Progenitor cell of endocrine pancreas (in vitro differentiated cells): ENCODE measurements around the gene ATG9A. TPM values are rescaled to one million over a fixed set of nuclear protein-coding genes. Genes with fewer than 3 reads are reported as not detected.

Source experiments
- DNase-seq: peaks from one replicate; pipeline ENCODE4 v3.0.0; 2021; ENCODE audit warnings: low spot score; ENCODE audit not compliant: unreplicated experiment
- H3K27ac Mint-ChIP-seq: 2 replicates; pipeline ENCODE4 v1.8.0; 2021; ENCODE audit warnings: mild to moderate bottlenecking, moderate library complexity, mixed read lengths
- H3K27me3 Mint-ChIP-seq: 2 replicates; pipeline ENCODE4 v1.8.0; 2021; ENCODE audit warnings: mixed read lengths
- H3K36me3 Mint-ChIP-seq: 2 replicates; pipeline ENCODE4 v1.8.0; 2022; ENCODE audit warnings: mixed read lengths; ENCODE audit not compliant: insufficient read depth
- H3K4me1 Mint-ChIP-seq: 2 replicates; pipeline ENCODE4 v1.8.0; 2021; ENCODE audit warnings: low read depth, mixed read lengths
- H3K4me3 Mint-ChIP-seq: 2 replicates; pipeline ENCODE4 v1.8.0; 2021; ENCODE audit warnings: low read depth, mild to moderate bottlenecking, moderate library complexity, mixed read lengths
- H3K9me3 Mint-ChIP-seq: 2 replicates; pipeline ENCODE4 v1.8.0; 2021; ENCODE audit warnings: low read depth, mixed read lengths
- total RNA-seq: library from RNA; stranded (reverse); gene quantifications from 2 replicates; pipeline ENCODE4 v1.2.1, GENCODE V29; 2021
- TF ChIP-seq, protein P1 (sequence below): fragments of 200-600 bp; sonication (generic); IDR thresholded peaks from one replicate; pipeline ENCODE4 v1.5.0; 2021; ENCODE audit warnings: antibody characterized with exemption, mild to moderate bottlenecking; ENCODE audit not compliant: unreplicated experiment

Gene ATG9A
- total RNA-seq, 1 donor from 2014 or later: 43.6 TPM

DNA sequence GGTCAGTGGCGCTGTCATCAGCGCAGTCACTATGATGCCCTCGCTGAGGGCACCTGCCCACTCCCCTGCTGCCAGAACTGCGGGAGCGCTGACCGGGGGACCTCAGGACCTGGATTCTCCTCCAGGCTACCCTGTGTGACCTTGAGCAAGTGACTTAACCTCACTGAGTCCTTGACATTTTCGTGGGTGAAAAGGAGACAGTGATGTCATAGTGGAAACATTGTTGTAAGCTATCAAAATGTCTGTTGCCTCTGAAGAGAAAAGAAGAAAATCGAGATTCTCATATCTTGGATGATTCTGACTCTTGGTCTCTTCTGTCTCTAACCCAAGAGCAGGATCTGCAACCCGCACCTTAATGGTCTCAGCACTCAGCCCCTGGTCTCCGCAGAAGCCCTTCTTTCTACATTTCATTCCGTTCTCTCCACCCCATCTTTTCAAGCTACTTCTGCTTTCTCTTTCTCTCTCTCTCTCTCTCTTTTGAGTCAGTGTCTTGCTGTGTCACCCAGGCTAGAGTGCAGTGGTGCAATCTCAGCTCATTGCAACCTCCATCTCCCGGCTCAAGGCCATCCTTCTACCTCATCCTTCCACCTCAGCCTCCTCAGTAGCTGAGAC, 25.3 kb upstream of the ATG9A start:
- Mint-ChIP-seq H3K27me3 (peaks cover 65% of the 10 kb centered on the region), H3K36me3 (no peaks in the 10 kb centered on the region), H3K9me3 (no peaks in the 10 kb centered on the region), H3K27ac (no peak overlapping the region), H3K4me3 (peak overlapping the region; percentile 32), H3K4me1 (peaks cover 5% of the 10 kb centered on the region)
- no peak for DNase-seq
- TF ChIP-seq, protein P1, sequence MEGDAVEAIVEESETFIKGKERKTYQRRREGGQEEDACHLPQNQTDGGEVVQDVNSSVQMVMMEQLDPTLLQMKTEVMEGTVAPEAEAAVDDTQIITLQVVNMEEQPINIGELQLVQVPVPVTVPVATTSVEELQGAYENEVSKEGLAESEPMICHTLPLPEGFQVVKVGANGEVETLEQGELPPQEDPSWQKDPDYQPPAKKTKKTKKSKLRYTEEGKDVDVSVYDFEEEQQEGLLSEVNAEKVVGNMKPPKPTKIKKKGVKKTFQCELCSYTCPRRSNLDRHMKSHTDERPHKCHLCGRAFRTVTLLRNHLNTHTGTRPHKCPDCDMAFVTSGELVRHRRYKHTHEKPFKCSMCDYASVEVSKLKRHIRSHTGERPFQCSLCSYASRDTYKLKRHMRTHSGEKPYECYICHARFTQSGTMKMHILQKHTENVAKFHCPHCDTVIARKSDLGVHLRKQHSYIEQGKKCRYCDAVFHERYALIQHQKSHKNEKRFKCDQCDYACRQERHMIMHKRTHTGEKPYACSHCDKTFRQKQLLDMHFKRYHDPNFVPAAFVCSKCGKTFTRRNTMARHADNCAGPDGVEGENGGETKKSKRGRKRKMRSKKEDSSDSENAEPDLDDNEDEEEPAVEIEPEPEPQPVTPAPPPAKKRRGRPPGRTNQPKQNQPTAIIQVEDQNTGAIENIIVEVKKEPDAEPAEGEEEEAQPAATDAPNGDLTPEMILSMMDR: no peak

DNA sequence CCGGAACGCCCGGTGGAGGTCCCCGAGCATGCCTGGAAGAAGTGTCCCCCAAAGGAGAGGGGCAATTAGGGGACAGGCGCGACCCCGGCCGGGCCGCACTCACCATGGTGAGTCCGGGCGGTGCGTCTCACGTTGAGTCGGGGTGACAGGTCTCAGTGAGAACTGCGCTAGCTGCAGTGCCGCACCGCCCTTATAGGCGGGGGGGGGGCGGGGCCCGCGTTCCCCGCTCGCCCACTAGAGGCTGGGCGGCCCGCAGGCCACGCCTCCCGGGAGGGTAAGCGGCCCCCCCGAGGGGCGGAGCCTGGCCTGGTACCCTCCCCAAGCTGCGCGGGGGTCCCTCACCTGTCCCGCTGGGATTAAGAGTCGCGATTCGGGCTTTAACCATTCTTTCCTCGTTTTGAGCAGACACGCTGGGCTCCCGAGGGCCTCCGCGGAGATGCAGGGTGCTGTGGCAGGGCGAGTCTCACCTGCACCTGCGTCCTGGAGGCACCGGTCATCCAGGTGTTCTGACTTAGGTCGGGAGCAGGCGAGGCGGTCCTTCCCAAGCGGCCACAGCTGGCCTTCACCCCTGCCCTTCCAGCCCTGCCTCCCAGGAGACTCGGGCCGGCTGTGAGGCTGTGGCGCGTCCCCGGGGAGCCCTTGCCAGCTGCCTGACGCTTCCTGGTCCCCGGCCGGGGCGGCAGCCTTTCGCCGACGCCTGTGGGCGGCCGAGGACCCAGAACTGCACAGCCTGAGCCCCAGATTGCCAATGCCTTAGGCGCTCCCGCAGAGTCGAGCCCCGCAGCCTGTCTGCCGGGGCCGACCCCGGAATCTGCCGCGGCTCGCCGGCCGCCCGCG, 24.5 kb upstream of the ATG9A start, which contains the start of gene TUBA4A:
Gene TUBA4A (minus strand): TSS at position 166 of the 837 bp plus-strand sequence. CDS start 60 bp downstream, at position 106.
- DNase-seq: peak; percentile 57
- Mint-ChIP-seq H3K4me1 (peaks cover 13% of the 10 kb centered on the region), H3K27ac (peak within 1 kb of the TSS; percentile 52), H3K9me3 (no peaks in the 10 kb centered on the region), H3K36me3 (no peaks in the 10 kb centered on the region), H3K27me3 (peaks cover 61% of the 10 kb centered on the region), H3K4me3 (peak within 1 kb of the TSS; percentile 71)
- TF ChIP-seq, protein P1: no peak

DNA sequence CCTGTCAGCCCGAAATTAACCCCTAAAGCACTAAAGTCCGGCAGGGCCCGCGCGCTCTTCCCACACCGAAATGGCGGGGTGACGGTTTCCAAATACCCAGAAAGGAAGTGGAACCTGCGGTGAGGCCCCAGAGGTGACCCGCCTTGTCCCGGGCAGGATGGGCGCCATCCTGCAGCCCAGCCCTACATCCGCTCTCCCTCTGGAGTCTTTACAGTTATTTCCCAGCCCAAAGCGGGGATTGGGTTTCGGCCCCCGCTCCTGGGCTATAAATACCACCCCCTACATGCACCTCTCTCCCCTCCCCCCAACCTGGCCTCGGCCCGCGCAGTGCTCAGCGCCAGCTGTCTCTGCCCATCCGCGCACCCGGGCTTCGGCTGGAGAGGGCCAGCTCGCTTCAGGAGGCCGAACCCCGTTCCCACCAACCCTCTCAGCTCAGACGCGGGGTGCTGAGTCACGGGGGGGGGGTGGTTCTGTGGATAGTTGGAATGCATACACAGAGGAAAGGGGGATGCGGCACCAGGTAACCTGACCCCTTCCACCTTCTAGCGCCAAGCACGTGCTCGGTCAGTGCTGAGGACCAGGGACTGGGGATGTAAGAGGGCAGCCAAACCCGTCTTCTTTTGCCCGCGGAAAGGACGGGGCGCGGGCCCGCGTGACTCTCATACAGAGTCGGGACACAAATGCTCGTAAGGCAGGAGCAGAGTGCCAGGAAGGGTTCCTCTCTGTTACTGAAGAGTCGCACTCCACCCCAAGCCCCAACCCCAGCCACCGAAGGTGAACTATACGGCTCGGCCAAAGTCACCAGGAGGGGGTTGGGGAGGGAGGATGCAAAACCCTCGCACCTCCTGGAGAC, 23.7 kb upstream of the ATG9A start, which contains the start of gene TUBA4B:
Gene TUBA4B (plus strand): TSS at position 344 of the 853 bp plus-strand sequence. CDS start 165 bp downstream, at position 509.
- H3K9me3 Mint-ChIP-seq: no peaks in the 10 kb centered on the region
- peak within 1 kb of the TSS; percentile 52 for H3K27ac Mint-ChIP-seq
- H3K4me3 Mint-ChIP-seq: peak within 1 kb of the TSS; percentile 71
- TF ChIP-seq, protein P1: no peak
- peaks cover 17% of the 10 kb centered on the region for H3K4me1 Mint-ChIP-seq
- H3K27me3 Mint-ChIP-seq: peaks cover 56% of the 10 kb centered on the region
- DNase-seq: no peak
- H3K36me3 Mint-ChIP-seq: no peaks in the 10 kb centered on the region

DNA sequence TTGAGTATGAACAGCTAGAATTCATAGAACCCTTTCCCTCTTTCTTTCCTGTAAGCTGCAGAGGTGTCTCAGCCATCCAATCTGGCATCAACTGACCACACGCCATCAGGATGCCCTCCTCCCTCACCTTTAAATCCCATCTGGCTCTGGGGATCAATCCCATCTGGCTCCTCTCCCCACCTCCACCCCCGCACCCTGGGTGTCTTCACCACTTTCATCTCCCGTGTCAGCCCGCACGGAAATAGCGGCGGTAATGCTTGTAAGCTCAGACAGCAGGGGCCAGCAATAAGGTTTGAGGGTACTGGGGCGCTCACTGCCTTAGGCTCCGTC, 23.1 kb upstream of the ATG9A start:
- Mint-ChIP-seq H3K27ac (no peak overlapping the region), H3K27me3 (peaks cover 56% of the 10 kb centered on the region), H3K4me3 (peak overlapping the region; percentile 59)

More for the DNA sequence above, 23.1 kb upstream of the ATG9A start:
- peaks cover 17% of the 10 kb centered on the region for H3K4me1 Mint-ChIP-seq
- no peaks in the 10 kb centered on the region for H3K36me3 Mint-ChIP-seq
- TF ChIP-seq, protein P1: no peak
- DNase-seq: no peak
- H3K9me3 Mint-ChIP-seq: no peaks in the 10 kb centered on the region
